Breast epithelium (tissue), 3 donors: ENCODE results near the gene TIAM1.

Experiments used
- CTCF ChIP-seq, 3 donors: fragments of 450-650 bp; IDR thresholded peaks; one replicate each; pipeline ENCODE4 v1.5.1; 2016 to 2017; ENCODE audit warnings: antibody characterized with exemption in 3 of 3, mild to moderate bottlenecking in 3 of 3, moderate library complexity in 3 of 3
- POLR2A ChIP-seq: fragments of 450-650 bp; IDR thresholded peaks from one replicate; pipeline ENCODE4 v1.6.1; 2016; ENCODE audit warnings: antibody characterized with exemption, mild to moderate bottlenecking, moderate library complexity
- POLR2AphosphoS5 ChIP-seq, 3 donors: sonication (generic); formaldehyde crosslinking; IDR thresholded peaks; one replicate each; pipeline ENCODE4 v1.6.1; 2017; ENCODE audit warnings: antibody characterized with exemption in 3 of 3

GRCh38 chr21:31252611-31253010 is 91.5 kb downstream of the TIAM1 start:
- TF ChIP-seq POLR2A (no peak), CTCF (IDR thresholded peaks at IDR 0.05) (no peak), POLR2AphosphoS5 (IDR thresholded peaks at IDR 0.05) (no peak)
